Measurements from ENCODE around the gene SPON2. TPM values are rescaled to one million over a fixed set of nuclear protein-coding genes. Genes with fewer than 3 reads are reported as not detected.
A peak's percentile ranks its signal among the peaks of the same experiment; 100 is the strongest.

Gene SPON2
- total RNA-seq, 3 donors from 2014 or later (not counting 1 experiment from before 2014, with no cell fraction given): 1,124 to 1,574 (median 1,339) TPM

- no peak overlapping the region for H3K4me3 ChIP-seq (ENCODE audit: low read length)
- H3K27me3 ChIP-seq (ENCODE audit: control insufficient read depth, insufficient read depth, low read length): no peaks in the 10 kb centered on the region
- H3K4me1 Mint-ChIP-seq: peaks cover 14 to 16% of the 10 kb centered on the region in 2 donors
- DNase-seq: no peak
- peaks cover 64% of the 10 kb centered on the region for H3K36me3 ChIP-seq (ENCODE audit: control insufficient read depth, insufficient read depth, low read length)
- intact Hi-C loops (cut with micrococcal nuclease): no loop called here
- no peak overlapping the region for H3K27ac Mint-ChIP-seq
- no peak for ATAC-seq
- no peaks in the 10 kb centered on the region for H3K27me3 Mint-ChIP-seq (ENCODE audit: low read depth in 2 of 2)
- no peak for TF ChIP-seq CTCF (IDR thresholded peaks at IDR 0.05)
- no peak overlapping the region for H3K27ac ChIP-seq (ENCODE audit: low read length)
- no peaks in the 10 kb centered on the region for H3K9me3 Mint-ChIP-seq
- H3K4me3 Mint-ChIP-seq: no peak overlapping the region
- no peaks in the 10 kb centered on the region for H3K9me3 ChIP-seq (ENCODE audit: control insufficient read depth, insufficient read depth, low read length)
- H3K36me3 Mint-ChIP-seq: no peaks in the 10 kb centered on the region
- 95% methylated on average over 34 of the region's 34 CpGs for WGBS (ENCODE audit: insufficient coverage)
- H3K4me1 ChIP-seq (ENCODE audit: control insufficient read depth, insufficient read depth, low read length): peaks cover 43% of the 10 kb centered on the region
Observed at GRCh38 chr4:1211891-1212545, 39.6 kb upstream of the SPON2 start.

GRCh38 chr4:1211371-1211770 is 39.0 kb upstream of the SPON2 start:
- intact Hi-C loops (cut with micrococcal nuclease): no loop called here
- peaks cover 64% of the 10 kb centered on the region for H3K36me3 ChIP-seq (ENCODE audit: control insufficient read depth, insufficient read depth, low read length)
- Mint-ChIP-seq H3K36me3 (no peaks in the 10 kb centered on the region), H3K27ac (peak overlapping the region in 1 of 2 donors; percentile 23), H3K4me3 (no peak overlapping the region), H3K9me3 (no peaks in the 10 kb centered on the region), H3K27me3 (ENCODE audit: low read depth in 2 of 2) (no peaks in the 10 kb centered on the region), H3K4me1 (peaks cover 7 to 16% of the 10 kb centered on the region in 2 donors)
- H3K27me3 ChIP-seq (ENCODE audit: control insufficient read depth, insufficient read depth, low read length): no peaks in the 10 kb centered on the region
- no peak for ATAC-seq
- no peak overlapping the region for H3K4me3 ChIP-seq (ENCODE audit: low read length)
- 97% methylated on average over 12 of the region's 13 CpGs for WGBS (ENCODE audit: insufficient coverage)
- no peak overlapping the region for H3K27ac ChIP-seq (ENCODE audit: low read length)
- peaks cover 43% of the 10 kb centered on the region for H3K4me1 ChIP-seq (ENCODE audit: control insufficient read depth, insufficient read depth, low read length)
- no peak for DNase-seq
- no peaks in the 10 kb centered on the region for H3K9me3 ChIP-seq (ENCODE audit: control insufficient read depth, insufficient read depth, low read length)
- no peak for TF ChIP-seq CTCF (IDR thresholded peaks at IDR 0.05)

GRCh38 chr4:1210971-1211370 is 38.6 kb upstream of the SPON2 start:
- no peaks in the 10 kb centered on the region for H3K9me3 Mint-ChIP-seq
- no peaks in the 10 kb centered on the region for H3K27me3 Mint-ChIP-seq (ENCODE audit: low read depth in 2 of 2)
- no peak overlapping the region for H3K27ac ChIP-seq (ENCODE audit: low read length)
- H3K4me3 Mint-ChIP-seq: no peak overlapping the region
- ATAC-seq (no peak), DNase-seq (no peak)
- intact Hi-C loops (cut with micrococcal nuclease): no loop called here
- no peak overlapping the region for H3K4me3 ChIP-seq (ENCODE audit: low read length)
- peaks cover 43% of the 10 kb centered on the region for H3K4me1 ChIP-seq (ENCODE audit: control insufficient read depth, insufficient read depth, low read length)
- peaks cover 6 to 17% of the 10 kb centered on the region in 2 donors for H3K4me1 Mint-ChIP-seq
- H3K9me3 ChIP-seq (ENCODE audit: control insufficient read depth, insufficient read depth, low read length): no peaks in the 10 kb centered on the region
- no peaks in the 10 kb centered on the region for H3K27me3 ChIP-seq (ENCODE audit: control insufficient read depth, insufficient read depth, low read length)
- TF ChIP-seq CTCF (IDR thresholded peaks at IDR 0.05): no peak
- H3K27ac Mint-ChIP-seq: no peak overlapping the region
- H3K36me3 ChIP-seq (ENCODE audit: control insufficient read depth, insufficient read depth, low read length): peaks cover 63% of the 10 kb centered on the region
- WGBS (ENCODE audit: insufficient coverage): 94% methylated on average over 10 of the region's 10 CpGs
- no peaks in the 10 kb centered on the region for H3K36me3 Mint-ChIP-seq

All from natural killer cell (primary cell).